Activated T-cell treated with anti-CD3 and anti-CD28 coated beads, Interleukin-2, amount 50 U/mL, for 72 hours (primary cell): ENCODE measurements around the gene FKBP8. TPM values are rescaled to one million over a fixed set of nuclear protein-coding genes. Genes with fewer than 3 reads are reported as not detected.
A peak's percentile ranks its signal among the peaks of the same experiment; 100 is the strongest.
"Not testable (repeated sequence)": the region's sequence is repeated elsewhere in the genome, so short reads cannot be mapped to it uniquely, and the experiment has no call there.

Experiments used
- ATAC-seq, 2 donors: fragments of 150-1000 bp; cut with Tn5 transposase; replicated peaks in 1 of 2; 2 replicates each; pipeline ENCODE4 v1.10.0; 2021; ENCODE audit warnings: moderate library complexity in 2 of 2, mild to moderate bottlenecking in 1 of 2
- DNase-seq, 2 donors: peaks; one replicate each; pipeline ENCODE4 v3.0.0; 2021 to 2022; ENCODE audit warnings: mixed read lengths in 1 of 2
- H3K27ac Mint-ChIP-seq: one replicate; pipeline ENCODE4 v1.8.0; 2022; ENCODE audit warnings: mild to moderate bottlenecking, moderate library complexity, mixed read lengths
- H3K27me3 Mint-ChIP-seq: one replicate; pipeline ENCODE4 v1.8.0; 2022; ENCODE audit warnings: low read depth, mixed read lengths
- H3K36me3 Mint-ChIP-seq, 2 donors: one replicate each; pipeline ENCODE4 v1.8.0; 2022; ENCODE audit warnings: mixed read lengths in 2 of 2, mild to moderate bottlenecking in 1 of 2; ENCODE audit not compliant: insufficient read depth in 2 of 2
- H3K4me1 Mint-ChIP-seq: one replicate; pipeline ENCODE4 v1.8.0; 2022; ENCODE audit warnings: low read depth, mixed read lengths
- H3K4me3 Mint-ChIP-seq, 2 donors: one replicate each; pipeline ENCODE4 v1.8.0; 2022; ENCODE audit warnings: mild to moderate bottlenecking in 2 of 2, mixed read lengths in 2 of 2, moderate library complexity in 2 of 2
- H3K9me3 Mint-ChIP-seq, 2 donors: one replicate each; pipeline ENCODE4 v1.8.0; 2022; ENCODE audit warnings: mixed read lengths in 2 of 2
- total RNA-seq, 2 donors: library from RNA; stranded (reverse); gene quantifications; one replicate each; pipeline ENCODE4 v1.2.3, GENCODE V29; 2022

The FKBP8 gene
- total RNA-seq, 2 donors from 2014 or later: 223 to 239 TPM

GRCh38 chr19:18543814-18544475 is 572 bp upstream of the FKBP8 start:
- DNase-seq (peak; percentile 88 to 89), ATAC-seq (peak; percentile 87 to 89)
- Mint-ChIP-seq H3K27ac (peak overlapping the region; percentile 93), H3K27me3 (no peaks in the 10 kb centered on the region), H3K4me3 (peak overlapping the region; percentile 91 to 96), H3K4me1 (peaks cover 34% of the 10 kb centered on the region), H3K36me3 (peaks cover 0 to 8% of the 10 kb centered on the region in 2 donors), H3K9me3 (no peaks in the 10 kb centered on the region)

- H3K36me3 Mint-ChIP-seq: peaks cover 0 to 8% of the 10 kb centered on the region in 2 donors
- ATAC-seq (no peak), DNase-seq (peak; percentile 23 to 25)
- H3K9me3 Mint-ChIP-seq: no peaks in the 10 kb centered on the region
- peak overlapping the region; percentile 90 to 93 for H3K4me3 Mint-ChIP-seq
- no peaks in the 10 kb centered on the region for H3K27me3 Mint-ChIP-seq
- peaks cover 34% of the 10 kb centered on the region for H3K4me1 Mint-ChIP-seq
- peak overlapping the region; percentile 95 for H3K27ac Mint-ChIP-seq
Observed at GRCh38 chr19:18541992-18542940, 1.1 kb downstream of the FKBP8 start.

DNA sequence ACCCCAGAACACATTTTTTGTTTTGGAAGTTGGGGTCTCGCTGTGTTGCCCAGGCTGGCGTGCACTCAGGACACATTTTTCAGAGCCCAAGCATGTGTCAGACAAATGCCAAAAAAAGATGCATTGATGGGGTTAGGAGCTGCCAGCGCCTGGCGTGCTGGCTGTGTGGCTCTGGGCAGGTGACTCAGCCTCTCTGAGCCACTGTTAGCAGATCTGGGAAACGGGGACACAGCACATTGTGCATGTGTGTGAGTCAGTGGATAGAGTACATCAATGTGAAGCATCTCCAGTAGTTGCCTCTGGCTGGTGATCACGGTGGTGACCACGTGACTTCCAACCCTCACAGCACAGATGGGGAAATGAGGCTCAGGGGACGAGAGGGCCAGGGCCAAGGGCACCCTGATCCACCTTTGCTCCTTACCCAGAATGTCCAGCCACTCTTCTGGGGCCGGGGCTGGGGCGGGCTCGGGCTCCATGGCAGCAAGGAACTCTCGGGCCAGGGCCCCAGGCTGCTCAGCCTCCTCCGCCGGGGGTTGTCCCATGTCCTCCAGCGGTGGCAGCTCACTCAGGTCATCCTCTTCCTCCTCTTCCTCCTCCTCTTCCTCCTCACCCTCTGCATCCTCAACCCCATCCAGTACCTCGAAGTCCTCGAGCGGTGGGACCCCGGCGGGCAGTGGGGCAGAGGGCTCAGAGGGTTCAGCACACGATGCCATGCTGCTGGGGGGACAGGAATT is 1.9 kb downstream of the FKBP8 start:
- ATAC-seq (no peak), DNase-seq (no peak)
- H3K4me1 Mint-ChIP-seq: peaks cover 34% of the 10 kb centered on the region
- H3K9me3 Mint-ChIP-seq: no peaks in the 10 kb centered on the region
- H3K27ac Mint-ChIP-seq: peak overlapping the region; percentile 95
- H3K27me3 Mint-ChIP-seq: no peaks in the 10 kb centered on the region
- H3K36me3 Mint-ChIP-seq: peaks cover 0 to 12% of the 10 kb centered on the region in 2 donors
- H3K4me3 Mint-ChIP-seq: peak overlapping the region; percentile 90 to 93

DNA sequence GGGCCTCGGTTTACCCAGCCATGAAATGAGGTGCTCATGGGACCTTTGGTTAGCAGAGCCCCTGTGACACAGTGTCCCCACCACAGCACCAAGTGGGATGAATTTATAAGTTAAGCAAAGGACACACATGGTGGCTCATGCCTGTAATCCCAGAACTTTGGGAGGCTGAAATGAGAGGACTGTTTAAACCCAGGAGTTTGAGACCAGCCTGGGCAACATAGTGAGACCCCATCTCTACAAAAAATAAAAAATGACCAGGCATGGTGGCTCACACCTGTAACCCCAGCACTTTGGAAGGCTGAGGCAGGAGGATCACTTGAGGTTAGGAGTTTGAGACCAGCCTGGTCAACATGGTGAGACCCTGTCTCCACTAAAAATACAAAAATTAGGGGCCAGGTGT is 3.2 kb downstream of the FKBP8 start:
- not testable (repeated sequence) for ATAC-seq, H3K9me3 Mint-ChIP-seq, DNase-seq, H3K4me3 Mint-ChIP-seq, H3K27me3 Mint-ChIP-seq, H3K27ac Mint-ChIP-seq
- Mint-ChIP-seq H3K36me3 (peaks cover 0 to 14% of the 10 kb centered on the region in 2 donors), H3K4me1 (peaks cover 32% of the 10 kb centered on the region)

- no peak for DNase-seq
- H3K27ac Mint-ChIP-seq: no peak overlapping the region
- peaks cover 24% of the 10 kb centered on the region for H3K4me1 Mint-ChIP-seq
- no peaks in the 10 kb centered on the region for H3K9me3 Mint-ChIP-seq
- no peak for ATAC-seq
- H3K27me3 Mint-ChIP-seq: no peaks in the 10 kb centered on the region
- no peak overlapping the region for H3K4me3 Mint-ChIP-seq
- H3K36me3 Mint-ChIP-seq: peaks cover 0 to 14% of the 10 kb centered on the region in 2 donors
Observed at GRCh38 chr19:18539372-18539771, 4.0 kb downstream of the FKBP8 start.

GRCh38 chr19:18538115-18538514 is 5.3 kb downstream of the FKBP8 start:
- ATAC-seq (no peak), DNase-seq (no peak)
- no peak overlapping the region for H3K27ac Mint-ChIP-seq
- no peaks in the 10 kb centered on the region for H3K27me3 Mint-ChIP-seq
- peaks cover 0 to 16% of the 10 kb centered on the region in 2 donors for H3K36me3 Mint-ChIP-seq
- no peaks in the 10 kb centered on the region for H3K9me3 Mint-ChIP-seq
- no peak overlapping the region for H3K4me3 Mint-ChIP-seq
- H3K4me1 Mint-ChIP-seq: peaks cover 17% of the 10 kb centered on the region

DNA sequence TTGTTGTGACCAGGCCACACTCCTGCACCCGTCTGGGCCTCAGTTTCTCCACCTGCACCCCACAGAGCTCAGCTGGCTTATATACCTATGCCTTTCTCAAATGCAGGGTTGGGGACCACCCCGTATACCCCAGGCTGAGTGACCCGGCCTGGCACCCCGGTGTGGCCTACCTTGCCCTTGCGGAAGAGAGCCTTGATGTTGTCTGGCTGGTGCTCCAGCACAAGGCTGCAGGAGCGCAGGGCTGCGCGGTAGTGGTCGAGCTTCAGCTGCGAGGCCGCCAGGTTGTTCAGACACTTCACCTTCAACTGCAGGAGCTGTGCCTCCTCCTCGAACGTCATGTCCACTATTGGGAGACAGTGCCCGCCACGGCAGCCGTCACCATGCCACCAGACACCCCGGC is 5.9 kb downstream of the FKBP8 start:
- H3K27ac Mint-ChIP-seq: no peak overlapping the region
- peaks cover 14% of the 10 kb centered on the region for H3K4me1 Mint-ChIP-seq
- no peaks in the 10 kb centered on the region for H3K9me3 Mint-ChIP-seq
- no peak overlapping the region for H3K4me3 Mint-ChIP-seq
- no peak for ATAC-seq
- H3K27me3 Mint-ChIP-seq: no peaks in the 10 kb centered on the region
- no peak for DNase-seq
- H3K36me3 Mint-ChIP-seq: peaks cover 0 to 14% of the 10 kb centered on the region in 2 donors

- Mint-ChIP-seq H3K27me3 (no peaks in the 10 kb centered on the region), H3K4me1 (peaks cover 6% of the 10 kb centered on the region), H3K9me3 (no peaks in the 10 kb centered on the region), H3K27ac (no peak overlapping the region), H3K4me3 (no peak overlapping the region), H3K36me3 (peaks cover 0 to 13% of the 10 kb centered on the region in 2 donors)
- DNase-seq (no peak), ATAC-seq (no peak)
Observed at GRCh38 chr19:18536475-18536874, 6.9 kb downstream of the FKBP8 start.

DNA sequence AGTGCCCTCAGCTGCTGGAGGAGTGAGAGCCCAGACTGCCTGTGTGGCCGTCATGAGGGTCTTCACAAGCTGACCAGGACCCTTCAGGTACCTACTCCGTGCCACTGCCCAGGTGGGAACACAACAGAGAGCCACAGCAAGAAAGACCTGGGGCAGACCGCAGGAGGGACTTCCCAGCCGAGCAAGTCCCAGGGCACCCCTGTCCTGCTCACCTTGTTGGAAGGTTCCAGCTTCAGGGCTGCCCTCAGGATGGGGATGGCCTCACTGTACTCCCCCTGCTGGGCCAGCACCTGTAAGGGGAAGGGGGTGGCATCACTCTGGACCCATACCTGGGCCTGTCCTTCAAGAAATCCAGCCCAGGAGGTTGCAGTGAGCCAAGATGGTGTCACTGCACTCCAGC is 10.3 kb downstream of the FKBP8 start:
- no peaks in the 10 kb centered on the region for H3K4me1 Mint-ChIP-seq
- H3K4me3 Mint-ChIP-seq: no peak overlapping the region
- ATAC-seq: no peak
- no peaks in the 10 kb centered on the region for H3K27me3 Mint-ChIP-seq
- no peaks in the 10 kb centered on the region for H3K9me3 Mint-ChIP-seq
- DNase-seq: no peak
- peaks cover 0 to 11% of the 10 kb centered on the region in 2 donors for H3K36me3 Mint-ChIP-seq
- H3K27ac Mint-ChIP-seq: no peak overlapping the region

DNA sequence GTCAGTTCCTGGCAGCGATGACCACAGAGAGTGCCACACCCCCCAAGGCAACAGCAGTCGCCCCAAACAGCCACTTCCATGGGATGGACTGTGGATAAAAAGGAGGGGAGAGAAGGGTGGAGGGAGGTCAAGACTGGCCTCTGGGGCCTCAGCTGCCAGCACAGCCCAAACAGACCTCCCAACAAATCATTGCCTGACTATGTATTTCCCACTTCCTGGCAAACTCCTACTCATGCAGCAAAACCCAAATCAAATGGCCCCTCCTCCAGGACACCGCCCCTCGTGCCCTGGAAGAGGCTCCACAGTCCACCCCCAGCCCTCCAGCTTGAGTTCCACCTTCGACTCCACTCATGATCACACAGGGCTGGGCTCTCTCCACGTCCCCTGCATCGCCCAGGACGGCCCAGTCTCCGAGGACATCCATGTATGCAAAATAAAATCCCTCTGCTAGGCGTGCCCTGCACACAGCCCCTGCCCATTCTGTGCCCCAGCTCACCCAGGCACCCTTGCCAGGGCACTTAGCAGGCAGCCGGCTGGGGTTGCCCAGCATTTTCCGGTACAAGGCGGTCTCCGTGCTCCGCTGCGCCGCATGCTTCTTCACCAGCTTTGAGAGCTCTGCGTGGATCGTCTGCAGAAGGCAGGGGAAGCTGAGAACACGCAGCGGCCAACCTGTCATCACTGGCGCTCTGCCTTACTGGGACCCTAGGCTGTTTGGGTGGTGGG is 11.0 kb downstream of the FKBP8 start:
- Mint-ChIP-seq H3K27me3 (no peaks in the 10 kb centered on the region), H3K9me3 (no peaks in the 10 kb centered on the region), H3K27ac (no peak overlapping the region), H3K4me3 (no peak overlapping the region), H3K36me3 (peaks cover 0 to 11% of the 10 kb centered on the region in 2 donors), H3K4me1 (no peaks in the 10 kb centered on the region)
- DNase-seq (no peak), ATAC-seq (no peak)

DNA sequence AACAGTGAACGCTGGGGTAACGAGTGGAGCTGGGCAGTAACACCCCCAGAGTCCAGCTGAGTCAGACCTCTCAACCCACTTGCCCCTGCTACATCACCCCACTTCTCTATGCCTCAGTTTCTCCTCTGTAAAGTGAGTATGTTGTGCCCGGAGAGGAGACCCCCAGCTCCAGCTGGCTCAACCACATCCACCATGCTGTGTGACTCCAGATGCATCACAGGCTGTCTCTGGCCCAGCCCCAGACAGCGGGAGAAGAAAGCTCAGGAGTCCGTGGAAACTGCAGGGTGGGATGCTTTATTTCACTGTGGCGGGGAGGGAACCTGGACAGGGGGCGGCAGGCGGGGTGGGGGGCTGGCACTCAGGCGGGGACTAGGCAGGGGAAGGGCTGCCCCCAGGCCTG is 11.9 kb downstream of the FKBP8 start:
- Mint-ChIP-seq H3K4me3 (no peak overlapping the region), H3K9me3 (no peaks in the 10 kb centered on the region), H3K27me3 (no peaks in the 10 kb centered on the region), H3K27ac (no peak overlapping the region), H3K36me3 (peaks cover 0 to 7% of the 10 kb centered on the region in 2 donors), H3K4me1 (no peaks in the 10 kb centered on the region)
- ATAC-seq (no peak), DNase-seq (no peak)

GRCh38 chr19:18529782-18530181 is 13.6 kb downstream of the FKBP8 start:
- H3K4me3 Mint-ChIP-seq: no peak overlapping the region
- peaks cover 0 to 5% of the 10 kb centered on the region in 2 donors for H3K36me3 Mint-ChIP-seq
- no peak for DNase-seq
- ATAC-seq: no peak
- H3K27me3 Mint-ChIP-seq: no peaks in the 10 kb centered on the region
- H3K9me3 Mint-ChIP-seq: no peaks in the 10 kb centered on the region
- no peak overlapping the region for H3K27ac Mint-ChIP-seq
- H3K4me1 Mint-ChIP-seq: no peaks in the 10 kb centered on the region
